ENCODE data around the gene KRT35. TPM values are rescaled to one million over a fixed set of nuclear protein-coding genes. Genes with fewer than 3 reads are reported as not detected.

KRT35 gene
- total and polyA plus RNA-seq, 2 donors (not counting 3 experiments of a cell fraction or from before 2014, with no cell fraction given) = not detected

GRCh38 chr17:41464682-41465081 lies 16.3 kb downstream of the KRT35 start:
- no TSS peak for BruUV-seq (replicated peaks)
- no peaks in the 10 kb centered on the region for H3K9me3 ChIP-seq (replicated peaks; ENCODE audit: control insufficient read depth, insufficient read depth, low read length)
- H3K4me1 ChIP-seq (ENCODE audit: control insufficient read depth, extremely low read depth, insufficient read depth, low read length) = no peaks in the 10 kb centered on the region
- H2AFZ ChIP-seq (ENCODE audit: low read depth, low read length) = no peak overlapping the region
- intact Hi-C loops (cut with micrococcal nuclease) = no loop called here
- no peak for FAIRE-seq
- ChIA-PET CTCF (no interaction called here), POLR2A (no interaction called here)
- dilution Hi-C loops (cut with MboI; ENCODE audit: extremely low pct_ligation_motif_present, low sequenced_read_pairs) = no loop called here
- no peak overlapping the region for H3K4me3 ChIP-seq (replicated peaks in 1 of 3; ENCODE audit: insufficient read depth in 1 of 3, low read depth in 1 of 3, low read length in 3 of 3)
- TF ChIP-seq JUN (IDR thresholded peaks at IDR 0.05; ENCODE audit: borderline replicate concordance, insufficient read depth, insufficient read length, low read depth) (no peak), CTCF (IDR thresholded peaks at IDR 0.05; ENCODE audit: extremely low read depth in 1 of 2, insufficient read depth in 1 of 2, low read depth in 1 of 2, low read length in 2 of 2) (no peak), FOS (IDR thresholded peaks at IDR 0.05; ENCODE audit: borderline replicate concordance, insufficient read depth, low read length) (peak; percentile 41), MAX (IDR thresholded peaks at IDR 0.05; ENCODE audit: insufficient read depth, insufficient read length) (no peak), POLR2A (IDR thresholded peaks at IDR 0.05; ENCODE audit: low read depth, low read length) (no peak), MYC (IDR thresholded peaks at IDR 0.05; ENCODE audit: low read depth, low read length) (no peak), POLR2AphosphoS5 (IDR thresholded peaks at IDR 0.05; ENCODE audit: insufficient read depth, low read depth, low read length) (no peak), GATA2 (IDR thresholded peaks at IDR 0.05; ENCODE audit: insufficient read depth, insufficient read length, low read depth, low read length) (no peak), EZH2 (IDR thresholded peaks at IDR 0.05; ENCODE audit: borderline replicate concordance, low read depth, low read length, severe bottlenecking) (no peak)
- H4K20me1 ChIP-seq (replicated peaks; ENCODE audit: control insufficient read depth, extremely low read depth, insufficient read depth, low read length) = no peaks in the 10 kb centered on the region
- peak; percentile 32 for DNase-seq (ENCODE audit: low read depth, low spot score)
- no peaks in the 10 kb centered on the region for H3K36me3 ChIP-seq (ENCODE audit: control insufficient read depth in 2 of 2, extremely low read depth in 1 of 2, insufficient read depth in 2 of 2, low read length in 2 of 2)
- no peaks in the 10 kb centered on the region for H3K9me1 ChIP-seq (replicated peaks; ENCODE audit: control insufficient read depth, extremely low read depth, insufficient read depth, low read length)
- H3K79me2 ChIP-seq (ENCODE audit: control insufficient read depth, insufficient read depth, low read length) = no peaks in the 10 kb centered on the region
- no peak overlapping the region for H3K9ac ChIP-seq (replicated peaks; ENCODE audit: extremely low read depth, insufficient read depth, low read length)
- H3K27ac ChIP-seq (ENCODE audit: insufficient read depth, low read depth, low read length) = no peak overlapping the region
- peaks cover 2 to 9% of the 10 kb centered on the region in 2 experiments for H3K27me3 ChIP-seq (ENCODE audit: control insufficient read depth in 2 of 2, insufficient read depth in 2 of 2, low read length in 2 of 2)
- H3K4me2 ChIP-seq (ENCODE audit: insufficient read depth, low read length) = no peak overlapping the region
